ENCODE results near the gene ZNF222.

The ZNF222 gene

DNA sequence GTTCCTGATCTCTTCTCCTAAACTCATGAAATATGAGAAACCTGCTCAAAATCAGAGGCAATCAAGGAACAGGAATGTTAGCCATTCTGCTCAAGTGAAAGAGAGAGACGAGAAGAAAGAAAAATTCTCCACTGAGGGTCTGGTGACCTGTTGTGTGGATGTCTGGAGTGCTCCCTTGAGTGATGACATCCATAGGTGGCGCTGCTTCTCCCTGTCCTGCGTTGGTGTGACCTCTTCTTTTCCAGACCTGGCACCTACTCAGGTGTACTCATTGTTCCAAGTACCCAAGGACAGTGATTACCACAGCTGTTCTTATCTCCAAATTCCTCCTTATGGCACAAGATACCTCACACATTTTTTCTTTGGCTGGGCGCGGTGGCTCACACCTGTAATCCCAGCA lies 30.7 kb downstream of the ZNF222 start:
- DNase-seq = no peak

DNA sequence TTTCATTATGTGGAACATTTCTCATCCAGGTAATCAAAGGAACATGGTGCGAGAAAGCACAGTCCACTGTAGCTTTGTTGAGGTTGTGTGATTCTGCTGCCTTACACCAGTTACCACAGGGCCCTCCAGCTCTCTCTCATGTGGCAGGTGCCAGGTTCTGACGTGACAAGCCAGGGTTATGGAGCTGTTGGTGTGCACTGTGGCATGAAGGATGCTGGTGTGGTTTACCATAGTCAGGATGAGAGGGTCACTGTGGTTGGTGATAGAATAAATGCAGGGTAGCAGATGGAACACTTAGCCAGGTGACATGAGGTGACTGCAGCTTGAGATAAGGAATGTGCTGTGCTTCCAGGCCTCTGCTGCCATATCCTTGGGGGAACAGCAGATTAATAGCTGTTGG lies 34.0 kb downstream of the ZNF222 start:
- DNase-seq = no peak

DNA sequence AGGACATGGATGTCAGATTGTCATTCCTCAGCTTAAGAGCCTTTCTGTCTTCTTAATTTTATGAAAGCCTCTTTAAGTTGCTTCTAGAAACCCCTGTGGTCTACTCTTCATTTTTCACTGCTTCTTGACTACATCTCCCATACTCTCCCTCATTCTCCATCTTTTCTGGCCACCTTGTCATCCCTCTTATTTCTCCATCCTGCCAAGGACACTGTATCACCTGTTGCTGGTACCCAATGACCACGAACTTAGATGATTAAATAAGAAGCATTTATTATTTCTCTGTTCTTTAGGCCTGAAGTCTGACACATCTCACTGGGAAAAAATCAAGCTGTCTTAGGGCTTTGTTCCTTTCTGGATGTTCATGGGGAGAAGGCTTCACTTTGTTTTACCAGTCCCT lies 35.9 kb downstream of the ZNF222 start:
- DNase-seq = no peak

DNA sequence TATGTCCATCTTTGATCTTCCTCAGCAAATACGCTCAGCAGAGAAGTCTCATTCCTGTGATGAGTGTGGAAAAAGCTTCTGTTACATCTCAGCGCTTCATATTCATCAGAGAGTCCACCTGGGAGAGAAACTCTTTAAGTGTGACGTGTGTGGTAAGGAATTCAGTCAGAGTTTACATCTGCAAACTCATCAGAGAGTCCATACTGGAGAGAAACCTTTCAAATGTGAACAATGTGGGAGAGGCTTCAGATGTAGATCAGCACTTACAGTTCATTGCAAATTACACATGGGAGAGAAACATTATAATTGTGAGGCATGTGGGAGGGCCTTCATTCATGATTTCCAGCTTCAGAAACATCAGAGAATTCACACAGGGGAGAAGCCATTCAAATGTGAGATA lies 41.1 kb downstream of the ZNF222 start:
- DNase-seq = no peak

DNA sequence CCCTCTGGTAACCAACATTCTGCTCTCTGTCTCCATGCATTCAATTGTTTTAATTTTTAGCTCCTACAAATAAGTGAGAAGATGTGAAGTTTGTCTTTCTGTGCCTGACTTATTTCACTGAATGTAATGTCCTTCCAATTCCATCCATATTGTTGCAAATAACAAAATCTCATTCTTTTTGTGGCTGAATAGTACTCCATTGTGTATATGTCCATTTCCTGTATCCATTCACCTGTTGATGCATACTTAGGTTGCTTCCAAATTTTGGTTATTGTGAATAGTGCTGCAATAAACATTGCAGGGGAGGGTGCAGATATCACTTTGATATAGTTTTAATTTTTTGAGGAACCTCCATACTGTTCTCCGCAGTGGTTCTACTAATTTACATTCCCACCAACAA lies 44.2 kb downstream of the ZNF222 start:
- DNase-seq = no peak

DNA sequence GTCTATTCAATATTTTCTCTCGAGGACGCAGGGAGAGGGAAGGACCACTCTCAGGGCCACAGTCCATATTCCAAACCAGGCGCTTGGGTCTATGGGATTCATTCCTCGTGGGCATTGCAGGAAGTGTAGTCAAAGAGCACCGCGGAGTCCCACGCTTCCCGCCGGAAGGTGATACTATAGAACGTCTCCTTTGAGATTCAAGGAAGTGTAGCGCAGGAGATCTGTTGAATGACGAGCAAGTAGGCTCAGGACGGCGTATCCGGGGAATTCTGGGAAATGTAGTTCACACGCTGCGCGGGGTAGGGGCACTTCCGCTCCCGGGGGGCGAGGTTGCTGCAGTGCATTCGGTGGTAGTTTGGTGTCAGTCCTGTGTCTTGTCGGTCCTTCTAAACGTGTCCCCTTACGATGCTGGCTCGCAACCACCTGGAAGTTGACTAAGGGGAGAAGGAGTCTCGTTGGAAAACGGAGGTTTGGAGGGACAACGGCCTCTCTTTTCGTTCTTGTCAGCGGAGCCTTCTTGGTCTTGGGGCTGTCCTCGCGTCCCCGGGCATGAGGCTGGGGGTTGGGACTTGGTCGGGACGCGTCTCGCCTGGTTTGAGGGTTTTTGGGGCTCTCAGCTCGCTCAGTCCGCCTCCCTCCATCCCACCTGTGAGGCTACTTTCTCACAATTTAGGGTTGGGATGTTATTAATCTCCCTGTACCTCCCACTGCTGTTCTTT lies 46.8 kb downstream of the ZNF222 start, which contains the start of gene ZNF284:
TSS of gene ZNF284 (plus strand) at position 336 of the 719 bp plus-strand sequence. CDS start 4,231 bp downstream, outside the sequence.
- peak; percentile 82 for DNase-seq

DNA sequence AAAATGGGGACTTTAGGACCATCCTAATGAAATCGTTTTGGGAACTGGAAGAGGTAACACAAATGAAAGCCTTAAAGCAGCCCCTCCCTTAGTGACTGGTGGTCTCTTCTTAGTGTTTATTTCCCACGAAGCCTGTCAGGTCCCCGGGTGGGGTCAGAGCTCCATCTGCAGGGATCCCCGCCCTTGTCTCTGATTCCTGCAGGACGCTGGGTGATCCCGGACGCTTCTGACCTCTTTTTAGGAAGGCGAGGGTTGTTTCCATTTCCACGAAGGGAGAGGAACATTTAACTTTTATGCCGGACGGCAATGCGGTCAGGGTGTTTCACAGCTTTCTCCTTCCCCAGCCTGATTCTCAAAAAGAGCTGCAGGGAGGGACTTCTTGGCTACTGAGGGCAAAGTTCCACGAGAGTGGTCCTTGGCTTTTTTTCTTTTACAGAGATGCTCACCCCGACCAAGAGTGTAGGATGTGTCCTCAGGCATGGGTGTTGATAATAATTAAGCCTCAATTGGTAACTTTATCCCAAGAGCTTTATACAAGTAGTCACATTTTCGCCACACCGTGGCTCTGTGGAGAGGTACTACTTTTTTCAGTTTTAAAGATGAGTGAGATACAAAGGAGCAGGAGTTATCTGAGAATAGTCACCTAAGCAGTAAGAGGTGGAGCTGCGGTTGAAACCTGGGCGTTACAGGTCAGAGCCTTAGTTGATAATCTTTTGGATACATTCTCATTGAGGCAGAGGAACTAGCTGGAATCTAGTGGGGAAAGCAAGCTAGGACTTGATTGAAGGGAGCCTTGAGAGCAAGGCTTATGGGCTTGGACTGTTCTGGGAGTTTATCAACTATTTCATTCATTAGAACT lies 47.6 kb downstream of the ZNF222 start:
- DNase-seq = no peak

DNA sequence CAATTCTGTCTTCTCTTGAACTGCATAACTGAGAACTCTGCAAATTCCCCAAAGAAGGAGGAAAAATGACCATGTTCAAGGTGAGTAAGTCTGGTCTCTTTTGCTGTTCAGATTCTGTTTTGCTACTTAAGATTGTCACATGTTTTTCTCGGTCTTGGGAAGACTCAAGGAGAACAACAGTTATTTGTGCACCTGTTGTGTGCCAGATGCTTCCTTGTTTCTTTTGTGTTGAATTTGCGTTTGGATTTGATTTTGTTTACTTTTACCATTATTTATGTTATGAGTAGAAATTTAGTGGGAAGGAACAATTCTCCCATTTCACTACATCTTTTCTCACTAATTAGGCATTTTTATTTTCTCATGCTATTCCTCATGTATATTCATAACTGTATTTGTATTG lies 51.1 kb downstream of the ZNF222 start:
- no peak for DNase-seq
